NB4 (cell line): ENCODE results near the gene SLC25A36.

ENCODE experiments used
- DNase-seq: peaks from one replicate; pipeline ENCODE4 v3.0.0; 2010; ENCODE audit warnings: low read depth
- H3K4me3 ChIP-seq: one replicate; pipeline ENCODE4 v1.5.1; 2011; ENCODE audit warnings: mild to moderate bottlenecking, low read depth, low read length, moderate library complexity
- CTCF ChIP-seq: IDR thresholded peaks from one replicate; pipeline ENCODE4 v1.5.1; 2012; ENCODE audit warnings: low read depth, low read length
- MAX ChIP-seq: IDR thresholded peaks from 2 replicates; pipeline ENCODE4 v1.6.1; 2011; ENCODE audit warnings: low read depth, low read length
- MYC ChIP-seq: IDR thresholded peaks from 2 replicates; pipeline ENCODE4 v1.6.1; 2011; ENCODE audit warnings: low read depth, low read length
- POLR2A ChIP-seq: IDR thresholded peaks from 2 replicates; pipeline ENCODE4 v1.6.1; 2011; ENCODE audit warnings: mild to moderate bottlenecking; ENCODE audit not compliant: insufficient read length; ENCODE audit errors: extremely low read depth

Gene SLC25A36

GRCh38 chr3:140913728-140914127 is 27.9 kb upstream of the SLC25A36 start:
- no peak overlapping the region for H3K4me3 ChIP-seq
- TF ChIP-seq MYC (no peak), CTCF (no peak), MAX (no peak), POLR2A (no peak)
- DNase-seq = no peak

GRCh38 chr3:140914384-140914945 is 27.2 kb upstream of the SLC25A36 start:
- TF ChIP-seq CTCF (no peak), POLR2A (no peak), MAX (no peak), MYC (no peak)
- DNase-seq = peak; percentile 4
- no peak overlapping the region for H3K4me3 ChIP-seq

GRCh38 chr3:140916603-140917002 is 25.0 kb upstream of the SLC25A36 start:
- no peak for TF ChIP-seq MYC
- no peak for TF ChIP-seq POLR2A
- TF ChIP-seq CTCF = no peak
- TF ChIP-seq MAX = no peak
- DNase-seq = no peak
- no peak overlapping the region for H3K4me3 ChIP-seq

- no peak for TF ChIP-seq CTCF
- TF ChIP-seq POLR2A = no peak
- TF ChIP-seq MYC = no peak
- no peak for TF ChIP-seq MAX
- no peak overlapping the region for H3K4me3 ChIP-seq
- no peak for DNase-seq
Measured at GRCh38 chr3:140917772-140918171, 23.9 kb upstream of the SLC25A36 start.

GRCh38 chr3:140920029-140920428 is 21.6 kb upstream of the SLC25A36 start:
- no peak for DNase-seq
- TF ChIP-seq MAX (no peak), MYC (no peak), CTCF (no peak), POLR2A (no peak)
- H3K4me3 ChIP-seq = no peak overlapping the region

GRCh38 chr3:140922634-140923033 is 19.0 kb upstream of the SLC25A36 start:
- DNase-seq = peak; percentile 23
- TF ChIP-seq CTCF (peak; percentile 30), MYC (no peak)

More at GRCh38 chr3:140922634-140923033, 19.0 kb upstream of the SLC25A36 start:
- H3K4me3 ChIP-seq = no peak overlapping the region
